SU-DHL-6 (cell line): ENCODE measurements around the gene PRR3.
A peak's percentile ranks its signal among the peaks of the same experiment; 100 is the strongest.

Experiments
- H2AFZ ChIP-seq: fragments of 200-600 bp; sonication (generic); 2 replicates; pipeline ENCODE4 v1.6.1; 2014; ENCODE audit warnings: low read depth, mild to moderate bottlenecking, moderate library complexity, mixed read lengths, antibody characterized with exemption, low read length; ENCODE audit not compliant: severe bottlenecking
- H3F3A ChIP-seq: fragments of 200-600 bp; shearing (Covaris generic); 2 replicates; pipeline ENCODE4 v1.6.0; 2016; ENCODE audit warnings: antibody characterized with exemption, mild to moderate bottlenecking; ENCODE audit not compliant: insufficient read depth
- H3K27ac ChIP-seq: fragments of 200-600 bp; sonication (generic); 2 replicates; pipeline ENCODE4 v1.5.1; 2016; ENCODE audit warnings: low read depth, mild to moderate bottlenecking, low read length, moderate library complexity, mixed read lengths
- H3K27me3 ChIP-seq: fragments of 200-600 bp; sonication (generic), shearing (Covaris generic); 2 replicates; pipeline ENCODE4 v1.6.0; 2014; ENCODE audit warnings: mild to moderate bottlenecking, low read length
- H3K36me3 ChIP-seq: fragments of 200-600 bp; sonication (generic); 2 replicates; pipeline ENCODE4 v1.6.1; 2014; ENCODE audit warnings: mild to moderate bottlenecking, low read length, mixed read lengths
- H3K4me2 ChIP-seq: fragments of 300-600, 200-600 bp; shearing (Covaris generic), sonication (generic); 2 replicates; pipeline ENCODE4 v1.6.0; 2014; ENCODE audit warnings: low read length, low read depth, mild to moderate bottlenecking; ENCODE audit not compliant: poor library complexity, severe bottlenecking
- H3K4me3 ChIP-seq: fragments of 200-600 bp; sonication (generic); 2 replicates; pipeline ENCODE4 v1.5.1; 2014; ENCODE audit warnings: antibody characterized with exemption, low read length, mild to moderate bottlenecking, mixed read lengths; ENCODE audit not compliant: insufficient read depth, poor library complexity, severe bottlenecking
- H3K79me2 ChIP-seq: fragments of 200-600 bp; sonication (generic); 2 replicates; pipeline ENCODE4 v1.6.1; 2014; ENCODE audit warnings: mild to moderate bottlenecking, low read length, moderate library complexity; ENCODE audit not compliant: insufficient read depth
- H3K9ac ChIP-seq: fragments of 200-600 bp; sonication (generic); 2 replicates; pipeline ENCODE4 v1.7.0; 2014; ENCODE audit warnings: mild to moderate bottlenecking, low read length
- H3K9me2 ChIP-seq: fragments of 200-600 bp; sonication (generic); replicated peaks from 2 replicates; pipeline ENCODE4 v1.6.1; 2014; ENCODE audit warnings: low read length; ENCODE audit not compliant: insufficient read depth
- H3K9me3 ChIP-seq: fragments of 200-600 bp; sonication (generic); 2 replicates; pipeline ENCODE4 v1.6.1; 2014; ENCODE audit warnings: low read length, mixed read lengths; ENCODE audit not compliant: insufficient read depth
- H4K20me1 ChIP-seq: fragments of 200-600 bp; sonication (generic); 2 replicates; pipeline ENCODE4 v1.6.1; 2014; ENCODE audit warnings: low read depth, mild to moderate bottlenecking, antibody characterized with exemption, low read length, moderate library complexity, mixed read lengths
- EZH2phosphoT487 ChIP-seq: fragments of 200-600 bp; sonication (generic), shearing (Covaris generic); conservative IDR thresholded peaks from 2 replicates; pipeline ENCODE4 v1.6.1; 2018; ENCODE audit warnings: mild to moderate bottlenecking, antibody characterized with exemption, low read length, moderate library complexity, mixed read lengths
- TF ChIP-seq, protein P1 (sequence below): fragments of 200-600 bp; sonication (generic); IDR thresholded peaks from one replicate; pipeline ENCODE4 v1.5.1; 2017; ENCODE audit warnings: antibody characterized with exemption, mild to moderate bottlenecking, low read length, moderate library complexity; ENCODE audit not compliant: insufficient read depth, poor library complexity, severe bottlenecking

Gene PRR3

DNA sequence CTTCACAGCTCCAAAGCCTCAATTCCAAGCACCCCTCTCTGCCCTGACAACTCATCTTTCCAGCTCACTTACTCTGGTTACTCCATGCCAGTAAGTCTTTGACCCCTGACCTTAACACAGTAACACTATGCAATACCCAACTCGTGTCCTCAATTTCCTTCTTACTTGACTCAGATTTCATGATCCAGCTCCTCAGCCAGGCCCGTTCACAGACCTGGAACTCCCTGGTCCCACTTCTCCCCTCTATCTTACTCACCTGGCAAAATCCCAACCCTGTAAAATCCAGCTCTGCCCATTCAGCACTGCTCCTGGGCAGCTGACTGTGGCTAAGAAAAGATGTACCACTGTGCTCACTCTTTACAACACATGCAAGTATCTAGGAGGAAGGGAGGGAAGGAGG lies 8.7 kb upstream of the PRR3 start:
- peaks cover 19% of the 10 kb centered on the region for H3F3A ChIP-seq
- H3K4me3 ChIP-seq, result no peak overlapping the region
- H3K79me2 ChIP-seq, result no peaks in the 10 kb centered on the region
- H3K9me3 ChIP-seq, result no peaks in the 10 kb centered on the region
- H2AFZ ChIP-seq, result no peak overlapping the region
- no peaks in the 10 kb centered on the region for H3K9me2 ChIP-seq
- H3K27me3 ChIP-seq, result no peaks in the 10 kb centered on the region
- no peak overlapping the region for H3K4me2 ChIP-seq
- H4K20me1 ChIP-seq, result no peaks in the 10 kb centered on the region
- no peak overlapping the region for H3K9ac ChIP-seq
- TF ChIP-seq, protein P1, sequence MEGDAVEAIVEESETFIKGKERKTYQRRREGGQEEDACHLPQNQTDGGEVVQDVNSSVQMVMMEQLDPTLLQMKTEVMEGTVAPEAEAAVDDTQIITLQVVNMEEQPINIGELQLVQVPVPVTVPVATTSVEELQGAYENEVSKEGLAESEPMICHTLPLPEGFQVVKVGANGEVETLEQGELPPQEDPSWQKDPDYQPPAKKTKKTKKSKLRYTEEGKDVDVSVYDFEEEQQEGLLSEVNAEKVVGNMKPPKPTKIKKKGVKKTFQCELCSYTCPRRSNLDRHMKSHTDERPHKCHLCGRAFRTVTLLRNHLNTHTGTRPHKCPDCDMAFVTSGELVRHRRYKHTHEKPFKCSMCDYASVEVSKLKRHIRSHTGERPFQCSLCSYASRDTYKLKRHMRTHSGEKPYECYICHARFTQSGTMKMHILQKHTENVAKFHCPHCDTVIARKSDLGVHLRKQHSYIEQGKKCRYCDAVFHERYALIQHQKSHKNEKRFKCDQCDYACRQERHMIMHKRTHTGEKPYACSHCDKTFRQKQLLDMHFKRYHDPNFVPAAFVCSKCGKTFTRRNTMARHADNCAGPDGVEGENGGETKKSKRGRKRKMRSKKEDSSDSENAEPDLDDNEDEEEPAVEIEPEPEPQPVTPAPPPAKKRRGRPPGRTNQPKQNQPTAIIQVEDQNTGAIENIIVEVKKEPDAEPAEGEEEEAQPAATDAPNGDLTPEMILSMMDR, result no peak
- TF ChIP-seq EZH2phosphoT487, result no peak
- no peak overlapping the region for H3K27ac ChIP-seq
- peaks cover 10% of the 10 kb centered on the region; the same call in 1 of the 2 replicates for H3K36me3 ChIP-seq

DNA sequence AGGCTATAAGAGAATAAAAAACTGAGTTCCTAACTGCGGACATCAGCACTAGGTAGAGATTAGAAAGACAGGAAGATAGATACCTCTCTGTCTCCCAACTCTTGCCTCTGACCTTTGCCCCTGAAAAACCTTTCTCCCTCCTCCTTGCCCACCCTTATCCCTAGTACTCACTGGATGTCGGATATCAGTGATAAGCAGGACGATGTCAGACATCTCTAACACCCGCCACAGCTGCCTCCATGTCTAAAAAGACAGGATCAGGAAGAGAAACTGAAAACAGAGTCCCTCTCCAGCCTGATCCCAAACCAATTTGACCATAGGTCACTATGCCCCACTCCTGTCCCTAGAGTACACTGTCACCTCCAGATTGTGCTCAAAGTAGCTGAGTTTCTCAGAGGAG lies 2.7 kb upstream of the PRR3 start:
- no peaks in the 10 kb centered on the region for H3K9me3 ChIP-seq
- H3K27me3 ChIP-seq, result no peaks in the 10 kb centered on the region
- TF ChIP-seq EZH2phosphoT487, result no peak
- TF ChIP-seq, protein P1, result no peak
- no peak overlapping the region for H3K27ac ChIP-seq
- no peak overlapping the region for H2AFZ ChIP-seq
- H3K79me2 ChIP-seq, result peaks cover 36% of the 10 kb centered on the region
- peak overlapping the region; percentile 81 for H3K4me3 ChIP-seq
- peak overlapping the region; percentile 79 for H3K9ac ChIP-seq
- no peaks in the 10 kb centered on the region for H3K9me2 ChIP-seq
- peaks cover 20% of the 10 kb centered on the region; the same call in 1 of the 2 replicates for H3K36me3 ChIP-seq
- H4K20me1 ChIP-seq, result peaks cover 3% of the 10 kb centered on the region; the same call in 1 of the 2 replicates
- peak overlapping the region; percentile 69 for H3K4me2 ChIP-seq
- peaks cover 9% of the 10 kb centered on the region; the same call in 1 of the 2 replicates for H3F3A ChIP-seq

DNA sequence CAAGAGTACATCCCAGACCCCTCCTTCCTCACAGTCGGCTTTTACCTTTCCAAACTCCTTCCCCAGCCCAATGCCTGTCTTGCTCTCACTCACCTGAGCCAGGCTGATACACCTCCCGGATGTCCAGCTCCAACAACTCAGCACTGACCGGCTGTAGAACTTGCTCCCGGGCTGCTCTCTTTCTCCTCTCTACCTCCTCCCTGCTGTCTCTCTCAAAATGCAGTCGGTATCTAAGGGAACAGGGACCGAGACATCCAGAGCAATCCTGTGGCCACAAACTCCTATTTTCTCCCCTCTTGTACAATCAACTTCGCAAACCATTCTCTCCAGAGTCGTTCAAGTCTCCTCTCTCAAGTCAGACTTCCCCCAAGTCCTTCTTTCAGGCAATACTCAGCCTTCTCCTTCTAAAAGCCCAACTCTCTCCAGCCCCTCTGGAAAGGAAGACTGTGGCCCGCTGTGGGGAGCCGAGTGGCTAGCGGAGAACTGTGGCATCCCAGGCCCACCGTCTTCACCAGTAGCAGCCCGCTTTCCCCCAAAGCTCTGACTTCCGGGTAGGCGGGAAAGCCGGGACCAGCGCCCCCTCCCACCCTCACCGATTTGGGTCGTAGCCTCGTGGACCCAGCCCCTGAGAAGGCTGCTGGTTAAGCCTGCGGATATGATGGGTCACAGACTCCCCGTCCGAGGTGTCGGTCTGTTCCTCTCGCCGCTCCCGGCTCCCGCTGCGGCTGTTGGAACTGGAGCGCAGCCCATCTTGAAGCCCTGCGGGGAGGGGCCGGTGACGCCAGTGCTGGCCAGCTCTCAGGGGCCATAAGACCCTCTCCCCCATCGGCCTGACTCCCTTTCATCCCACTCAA lies 1.9 kb upstream of the PRR3 start:
- peak overlapping the region; percentile 82 for H2AFZ ChIP-seq
- H3K27ac ChIP-seq, result peak overlapping the region; percentile 82
- peak overlapping the region; percentile 81 for H3K4me3 ChIP-seq
- H3K36me3 ChIP-seq, result peaks cover 21% of the 10 kb centered on the region; the same call in 1 of the 2 replicates
- H3K27me3 ChIP-seq, result no peaks in the 10 kb centered on the region
- H4K20me1 ChIP-seq, result peaks cover 3% of the 10 kb centered on the region; the same call in 1 of the 2 replicates
- peaks cover 13% of the 10 kb centered on the region; the same call in 1 of the 2 replicates for H3F3A ChIP-seq
- no peak for TF ChIP-seq EZH2phosphoT487
- TF ChIP-seq, protein P1, result no peak
- peak overlapping the region; percentile 69 for H3K4me2 ChIP-seq
- peak overlapping the region; percentile 79 for H3K9ac ChIP-seq
- peaks cover 41% of the 10 kb centered on the region for H3K79me2 ChIP-seq
- H3K9me3 ChIP-seq, result no peaks in the 10 kb centered on the region
- H3K9me2 ChIP-seq, result no peaks in the 10 kb centered on the region
